Esophagus squamous epithelium (tissue), 4 donors: Measurements from ENCODE around the gene SPX.

Experiments used
- CTCF ChIP-seq, 6 experiments: fragments of 450-650 bp in 4 of 6; fragments of 200-600 bp in 2 of 6; sonication (generic) in 2 of 6; IDR thresholded peaks; one replicate each; pipeline ENCODE4 v1.5.1; 2016 to 2019; ENCODE audit warnings: antibody characterized with exemption in 6 of 6, mild to moderate bottlenecking in 4 of 6, moderate library complexity in 4 of 6
- POLR2A ChIP-seq, 4 donors: fragments of 450-650 bp; IDR thresholded peaks; one replicate each; pipeline ENCODE4 v1.6.1; 2017; ENCODE audit warnings: antibody characterized with exemption in 4 of 4, mild to moderate bottlenecking in 4 of 4, moderate library complexity in 3 of 4

GRCh38 chr12:21573733-21574358 lies 47.8 kb downstream of the SPX start:
- no peak for TF ChIP-seq CTCF (IDR thresholded peaks at IDR 0.05)
- TF ChIP-seq POLR2A (IDR thresholded peaks at IDR 0.05): no peak
